GM06990 (cell line): ENCODE results near the gene SELENOP.

Experiments used
- DNase-seq: peaks from one replicate; pipeline ENCODE4 v3.0.0-alpha.2; 2011; ENCODE audit not compliant: insufficient read length; ENCODE audit errors: extremely low read depth
- H3K27me3 ChIP-seq: replicated peaks from 2 replicates; pipeline ENCODE4 v1.6.0; 2011; ENCODE audit warnings: low read length; ENCODE audit not compliant: control insufficient read depth, insufficient read depth
- H3K36me3 ChIP-seq: 2 replicates; pipeline ENCODE4 v1.5.1; 2011; ENCODE audit warnings: low read length; ENCODE audit not compliant: control insufficient read depth, insufficient read depth
- H3K4me3 ChIP-seq: replicated peaks from 2 replicates; pipeline ENCODE4 v1.5.1; 2011; ENCODE audit warnings: low read depth, mild to moderate bottlenecking, control low read depth, low read length
- CTCF ChIP-seq: IDR thresholded peaks from 2 replicates; pipeline ENCODE4 v1.5.1; 2011; ENCODE audit warnings: low read length, control low read depth, mild to moderate bottlenecking, inconsistent platforms; ENCODE audit not compliant: insufficient read depth, poor library complexity, severe bottlenecking

The SELENOP gene

DNA sequence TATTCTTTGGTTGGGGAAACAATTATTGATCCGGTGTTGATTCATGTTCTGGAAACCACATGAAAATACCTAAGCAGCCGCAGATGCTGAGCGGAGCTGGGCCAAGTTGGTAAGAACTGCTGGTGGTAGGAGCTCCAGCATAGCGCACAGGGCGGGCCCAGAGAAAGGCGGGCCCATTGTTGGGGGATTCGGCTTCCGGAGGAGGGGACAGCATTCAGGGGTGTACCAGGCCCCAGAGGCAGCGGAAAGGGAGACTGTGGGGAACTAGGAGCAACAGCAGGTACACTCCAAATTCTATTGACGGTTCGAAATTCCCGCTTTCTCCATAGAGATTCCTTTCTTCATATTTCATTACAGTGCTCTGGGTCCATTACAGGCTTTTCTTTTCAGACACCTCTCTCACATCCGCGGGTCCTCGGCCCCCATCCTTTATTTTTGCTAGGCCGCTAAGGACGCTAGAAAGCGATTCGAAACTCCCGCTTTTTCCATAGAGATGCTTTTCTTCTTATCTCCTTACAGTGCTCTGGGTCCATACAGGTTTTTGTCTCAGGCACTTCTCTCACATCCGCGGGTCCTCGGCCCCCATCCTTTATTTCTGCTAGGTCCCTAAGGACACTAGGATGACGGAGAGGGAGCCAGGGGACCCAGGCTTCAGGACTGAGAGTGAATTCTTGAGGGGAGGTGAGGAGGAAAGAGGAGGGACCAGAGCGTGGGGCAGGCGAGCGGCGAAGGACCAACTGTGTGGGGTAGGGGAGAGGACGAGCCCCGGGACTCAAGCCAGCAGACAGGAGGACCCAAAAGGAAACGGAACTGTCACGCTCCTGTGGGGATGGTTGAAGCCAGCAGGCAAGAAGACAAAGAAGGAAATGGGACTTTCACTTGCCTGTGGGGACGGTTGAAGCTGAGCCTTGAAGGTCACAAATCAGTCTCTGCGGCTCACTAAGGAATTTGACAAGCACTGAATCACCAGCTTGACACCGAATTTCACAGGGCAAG is 54.8 kb downstream of the SELENOP start, which contains the start of gene CCDC152:
Gene CCDC152, plus strand, starts transcription at position 213 of the 996 bp plus-strand sequence. CDS start 2,304 bp downstream, outside the sequence.
- Histone ChIP-seq H3K4me3 (peak within 1 kb of the TSS; percentile 68), H3K27me3 (no peaks in the 10 kb centered on the region), H3K36me3 (no peaks in the 10 kb centered on the region)
- no peak for TF ChIP-seq CTCF
- peak; percentile 65 for DNase-seq

- Histone ChIP-seq H3K36me3 (no peaks in the 10 kb centered on the region), H3K27me3 (no peaks in the 10 kb centered on the region), H3K4me3 (no peak overlapping the region)
- no peak for DNase-seq
- no peak for TF ChIP-seq CTCF
Observed at GRCh38 chr5:42753099-42753498, 58.6 kb downstream of the SELENOP start.

GRCh38 chr5:42751044-42751443 is 60.6 kb downstream of the SELENOP start:
- Histone ChIP-seq H3K27me3 (no peaks in the 10 kb centered on the region), H3K4me3 (no peak overlapping the region), H3K36me3 (no peaks in the 10 kb centered on the region)
- no peak for DNase-seq
- TF ChIP-seq CTCF, result no peak

DNA sequence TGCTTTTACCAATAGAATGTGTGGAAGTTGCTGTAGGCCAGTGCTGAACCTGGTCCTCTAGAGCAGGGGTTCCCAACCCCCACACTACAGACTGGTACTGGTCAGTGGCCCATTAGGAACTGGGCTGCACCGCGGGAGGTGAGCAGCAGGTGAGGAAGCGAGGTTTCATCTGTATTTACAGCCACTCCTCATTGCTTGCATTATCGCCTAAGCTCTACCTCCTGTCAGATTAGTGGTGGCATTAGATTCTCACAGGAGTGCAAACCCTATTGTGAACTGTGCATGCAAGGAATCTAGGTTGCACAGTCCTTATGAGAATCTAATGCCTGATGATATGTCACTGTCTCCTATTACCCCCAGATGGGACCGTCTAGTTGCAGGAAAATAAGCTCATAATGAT is 61.2 kb downstream of the SELENOP start:
- Histone ChIP-seq H3K4me3 (no peak overlapping the region), H3K27me3 (no peaks in the 10 kb centered on the region), H3K36me3 (no peaks in the 10 kb centered on the region)
- TF ChIP-seq CTCF, result no peak
- DNase-seq, result no peak
